ENCODE measurements around the gene HIVEP2.
A peak's percentile ranks its signal among the peaks of the same experiment; 100 is the strongest.

HIVEP2 gene

GRCh38 chr6:142857233-142857761 lies 87.7 kb downstream of the HIVEP2 start:
- no peak for DNase-seq

- no peak for DNase-seq
Observed at GRCh38 chr6:142856624-142857232, 88.2 kb downstream of the HIVEP2 start.

GRCh38 chr6:142855893-142856623 lies 88.9 kb downstream of the HIVEP2 start:
- no peak for DNase-seq

DNA sequence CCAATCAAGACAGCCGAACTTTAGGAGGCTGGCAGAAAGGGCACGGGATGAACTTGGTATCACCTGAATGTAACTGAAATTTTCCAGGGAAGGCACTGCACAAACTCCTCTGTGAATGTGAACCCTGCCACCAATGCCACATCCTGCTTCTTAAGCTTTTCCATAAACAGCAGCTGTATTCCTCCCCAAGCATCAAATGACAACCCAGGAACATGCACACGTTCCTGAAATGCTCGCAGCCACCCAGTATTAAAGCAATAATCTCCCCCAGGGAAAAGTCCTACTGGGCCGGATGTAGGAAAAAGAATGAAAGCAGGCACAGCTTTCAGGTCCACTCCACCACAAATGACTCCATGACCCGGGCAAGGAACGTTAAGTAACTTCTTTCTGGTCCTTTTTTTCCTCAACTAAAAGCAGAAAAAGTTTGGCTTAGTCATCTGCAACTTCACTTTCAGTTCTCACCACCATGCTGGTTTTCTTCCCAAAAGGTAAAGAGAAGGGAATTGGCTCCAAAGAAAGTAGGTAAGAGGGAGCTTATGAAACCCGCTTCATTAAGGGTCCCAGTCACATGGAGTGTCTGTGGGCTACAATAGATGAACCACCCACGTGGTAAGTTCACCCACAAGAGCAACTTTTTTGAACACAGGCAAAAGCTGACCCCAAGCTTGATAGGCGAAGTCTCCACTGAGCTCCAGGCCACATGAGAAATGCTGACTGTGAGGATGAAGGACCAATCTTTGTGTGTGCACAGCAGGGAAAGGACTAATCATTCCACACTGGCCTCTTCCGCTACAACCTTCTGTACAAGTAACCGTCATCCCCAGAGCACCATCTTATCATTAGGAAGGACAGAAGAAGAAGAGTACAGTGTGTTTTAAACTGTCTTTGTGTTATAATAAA lies 90.1 kb downstream of the HIVEP2 start:
- DNase-seq: no peak

DNA sequence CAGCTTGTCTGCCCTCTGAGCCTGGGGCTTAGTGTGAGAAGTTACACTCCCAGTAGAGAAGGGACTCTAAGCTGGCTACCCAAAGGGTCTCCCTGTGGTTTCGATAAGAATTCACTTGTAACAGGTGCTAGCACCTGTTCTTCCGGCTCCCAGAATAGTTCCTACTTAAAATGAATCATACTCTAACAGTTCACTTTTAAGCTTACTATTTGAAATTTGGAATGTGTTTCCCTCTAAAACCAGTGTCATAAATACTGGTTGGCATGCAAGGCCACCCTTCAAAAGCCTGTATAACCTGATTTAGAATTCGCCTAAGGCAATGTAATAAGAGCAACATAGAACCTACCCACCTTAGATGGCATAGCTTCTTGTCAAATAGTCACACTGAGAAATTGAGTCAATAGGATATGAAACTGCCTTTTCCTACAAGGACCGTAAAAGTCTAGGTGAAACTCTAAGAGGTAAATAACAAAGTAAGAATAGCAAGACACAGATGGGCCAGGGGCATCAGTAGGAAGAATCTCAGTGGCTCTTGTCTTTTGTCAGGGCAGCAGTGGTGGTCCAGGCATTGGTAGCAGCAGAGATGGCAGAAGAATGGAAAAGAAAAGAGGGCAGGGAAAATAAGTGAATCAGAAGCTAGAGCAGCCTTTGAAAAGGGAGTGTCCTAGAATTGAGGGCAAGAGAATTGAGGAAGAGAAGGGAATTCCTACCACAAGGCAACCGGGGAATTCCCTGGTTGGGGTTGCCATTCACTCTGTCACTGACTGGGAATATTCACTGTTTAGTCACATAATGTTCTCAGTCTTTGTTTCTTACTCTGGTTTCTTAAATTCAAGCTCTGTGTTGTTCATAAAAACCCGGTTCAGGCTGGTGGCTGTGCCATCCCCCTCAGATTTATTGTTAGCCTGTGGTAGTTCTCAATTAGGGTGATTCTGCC lies 91.5 kb downstream of the HIVEP2 start:
- no peak for DNase-seq

DNA sequence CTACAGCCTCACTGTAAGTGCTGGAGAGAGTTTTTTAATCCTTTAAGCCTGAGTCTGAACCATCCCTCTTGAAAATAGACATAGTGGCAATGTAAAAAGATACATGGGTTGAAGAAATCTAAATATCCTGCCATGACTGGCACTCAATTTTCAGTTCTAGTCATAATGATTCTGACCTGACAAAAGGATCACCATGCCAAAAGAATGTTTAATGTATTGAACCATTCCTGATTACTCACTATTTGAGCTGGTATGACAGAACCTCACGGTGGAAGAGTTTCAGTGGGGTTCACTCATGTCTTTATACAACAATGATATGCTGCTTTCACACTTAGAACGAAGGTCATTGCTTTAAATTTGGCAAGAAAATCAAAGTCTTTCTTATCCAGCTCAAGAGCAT lies 93.4 kb downstream of the HIVEP2 start:
- no peak for DNase-seq

- DNase-seq: no peak
Observed at GRCh38 chr6:142850679-142851423, 94.1 kb downstream of the HIVEP2 start.

- DNase-seq: no peak
Observed at GRCh38 chr6:142848976-142849375, 96.0 kb downstream of the HIVEP2 start.

DNA sequence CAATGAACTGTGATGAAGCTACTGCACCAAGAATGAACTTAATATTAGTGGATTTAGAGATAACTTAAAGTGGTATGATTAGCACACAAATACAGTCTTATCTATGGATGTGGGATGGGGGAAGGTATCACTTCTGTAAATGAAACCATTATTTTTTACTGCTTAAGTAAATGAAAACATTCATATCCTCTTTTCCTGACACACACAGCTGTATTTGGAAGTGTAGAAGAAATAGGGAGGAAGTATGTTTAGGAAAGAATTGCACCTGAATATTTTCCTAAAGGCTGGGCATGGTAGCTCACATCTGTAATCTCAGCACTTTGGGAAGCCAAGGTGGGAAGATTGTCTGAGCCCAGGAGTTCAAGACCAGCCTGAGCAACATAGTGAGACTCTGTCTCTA lies 96.8 kb downstream of the HIVEP2 start:
- no peak for DNase-seq

DNA sequence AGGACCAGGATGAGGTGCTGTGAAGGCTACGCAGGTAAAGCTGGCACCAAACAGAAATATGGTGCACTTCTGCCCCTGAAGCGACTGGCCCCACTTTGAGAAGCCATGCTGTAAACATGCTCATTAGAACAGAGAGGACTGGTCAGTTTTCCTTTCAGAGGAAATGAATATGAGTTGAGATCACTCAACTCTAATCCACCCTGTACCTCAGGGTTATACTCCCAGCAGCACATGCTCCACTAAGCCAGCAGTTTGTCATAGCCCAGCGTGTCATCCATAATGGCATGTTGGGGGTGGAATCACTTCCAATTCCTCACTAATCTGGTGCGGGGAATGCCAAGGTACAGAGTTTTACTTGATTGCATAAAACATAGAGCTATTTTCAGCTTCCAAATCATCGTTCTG lies 98.1 kb downstream of the HIVEP2 start:
- DNase-seq: no peak

DNA sequence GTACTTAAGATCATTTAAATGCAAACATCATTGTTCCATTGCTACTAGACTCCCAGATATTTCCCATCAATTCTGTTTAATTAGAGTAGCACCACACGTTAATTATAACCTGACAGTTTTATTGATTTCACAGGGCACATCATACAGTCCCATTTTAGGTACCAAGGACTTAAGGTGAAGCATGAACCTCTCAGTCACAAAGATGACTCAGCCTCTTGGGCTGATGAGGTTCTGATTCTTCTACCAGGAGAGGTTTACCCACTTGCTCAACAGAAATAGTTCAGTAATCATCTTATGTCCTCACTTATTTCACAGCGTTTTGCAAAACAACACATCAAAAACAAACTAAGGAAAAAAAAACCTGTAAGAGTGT lies 98.5 kb downstream of the HIVEP2 start:
- no peak for DNase-seq

- peak; percentile 57 for DNase-seq
Observed at GRCh38 chr6:142845624-142846458, 99.1 kb downstream of the HIVEP2 start.

- DNase-seq: no peak
Observed at GRCh38 chr6:142845143-142845571, 99.8 kb downstream of the HIVEP2 start.

DNA sequence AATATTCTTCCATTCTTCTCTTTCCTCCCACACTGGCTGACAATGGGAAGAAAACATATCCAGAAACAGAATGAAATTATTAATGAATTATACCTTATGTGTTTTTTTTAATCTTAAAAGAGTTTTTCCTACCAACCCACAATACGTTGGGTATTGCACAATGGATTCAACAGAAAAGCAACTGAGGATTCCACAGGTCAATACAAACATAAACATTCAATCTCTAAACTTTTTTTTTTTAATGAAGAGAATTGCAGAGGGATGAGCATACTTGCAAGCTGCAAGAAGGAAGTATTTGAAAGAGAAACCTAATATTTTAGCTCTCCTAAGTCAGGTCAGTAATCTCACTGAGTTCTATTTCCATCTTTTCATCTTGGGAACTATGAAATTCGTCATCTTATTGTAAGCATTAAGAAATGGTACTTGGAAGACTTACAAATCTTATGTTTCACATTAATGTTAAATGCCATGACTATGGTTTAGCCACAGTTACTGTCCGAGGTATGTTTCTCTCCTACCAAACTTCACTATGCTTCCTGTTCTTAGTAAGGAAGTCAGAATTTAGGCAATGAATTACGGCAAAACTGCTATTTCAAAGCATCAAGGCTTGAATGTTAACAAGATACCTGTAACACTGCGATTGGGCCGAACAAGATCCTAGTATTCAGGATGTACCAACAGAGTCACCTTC lies 100.8 kb downstream of the HIVEP2 start:
- DNase-seq: no peak

GRCh38 chr6:142843361-142843760 lies 101.6 kb downstream of the HIVEP2 start:
- DNase-seq: no peak

GRCh38 chr6:142842418-142843261 lies 102.3 kb downstream of the HIVEP2 start:
- no peak for DNase-seq

DNA sequence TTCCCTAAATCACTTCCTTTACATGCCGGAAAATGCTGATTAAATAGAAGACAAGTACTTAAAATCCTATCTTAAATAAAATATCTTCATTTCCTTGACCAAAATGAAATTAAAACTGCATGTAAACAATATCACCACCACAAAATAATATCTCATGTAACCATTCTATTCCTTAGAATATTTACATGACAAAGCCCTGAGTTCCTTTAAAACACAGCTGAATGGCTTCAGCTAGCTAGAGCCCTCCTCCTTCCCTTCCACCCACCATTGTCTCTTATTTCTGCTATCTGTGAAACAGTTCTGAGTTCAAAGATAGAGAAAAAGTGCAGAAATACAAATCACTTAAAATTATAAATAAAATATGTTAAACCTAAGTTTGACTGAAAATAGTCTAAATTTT lies 103.1 kb downstream of the HIVEP2 start:
- no peak for DNase-seq

- no peak for DNase-seq
Observed at GRCh38 chr6:142839686-142840040, 105.3 kb downstream of the HIVEP2 start.
